DMS53 (cell line): ENCODE data around the gene COL5A1.

ENCODE experiments used
- DNase-seq: peaks from one replicate; lab custom pipeline; 2025; lab: John Stamatoyannopoulos, UW

Gene COL5A1

GRCh38 chr9:134818591-134818990 lies 177.0 kb downstream of the COL5A1 start:
- no peak for DNase-seq

GRCh38 chr9:134820901-134821300 lies 179.3 kb downstream of the COL5A1 start:
- no peak for DNase-seq

GRCh38 chr9:134822541-134822940 lies 180.9 kb downstream of the COL5A1 start:
- no peak for DNase-seq

- DNase-seq = no peak
Measured at GRCh38 chr9:134823623-134824022, 182.0 kb downstream of the COL5A1 start.

- no peak for DNase-seq
Measured at GRCh38 chr9:134824583-134824982, 183.0 kb downstream of the COL5A1 start.

GRCh38 chr9:134825025-134825424 lies 183.4 kb downstream of the COL5A1 start:
- DNase-seq = no peak

- DNase-seq = no peak
Measured at GRCh38 chr9:134826336-134827285, 185.0 kb downstream of the COL5A1 start.

- DNase-seq = no peak
Measured at GRCh38 chr9:134827559-134827958, 186.0 kb downstream of the COL5A1 start.

- no peak for DNase-seq
Measured at GRCh38 chr9:134827993-134828392, 186.4 kb downstream of the COL5A1 start.

- DNase-seq = no peak
Measured at GRCh38 chr9:134828892-134829291, 187.3 kb downstream of the COL5A1 start.

- DNase-seq = no peak
Measured at GRCh38 chr9:134829356-134829937, 187.8 kb downstream of the COL5A1 start.

GRCh38 chr9:134830126-134830525 lies 188.5 kb downstream of the COL5A1 start:
- DNase-seq = no peak

- no peak for DNase-seq
Measured at GRCh38 chr9:134830926-134831720, 189.5 kb downstream of the COL5A1 start.

- DNase-seq = no peak
Measured at GRCh38 chr9:134832471-134832870, 190.9 kb downstream of the COL5A1 start.

GRCh38 chr9:134833294-134833880 lies 191.8 kb downstream of the COL5A1 start:
- no peak for DNase-seq

GRCh38 chr9:134834217-134834956 lies 192.8 kb downstream of the COL5A1 start:
- DNase-seq = no peak

- no peak for DNase-seq
Measured at GRCh38 chr9:134834957-134835419, 193.4 kb downstream of the COL5A1 start.

- no peak for DNase-seq
Measured at GRCh38 chr9:134835448-134835847, 193.8 kb downstream of the COL5A1 start.

GRCh38 chr9:134835987-134836386 lies 194.4 kb downstream of the COL5A1 start:
- DNase-seq = no peak

GRCh38 chr9:134836406-134836970 lies 194.9 kb downstream of the COL5A1 start:
- DNase-seq = no peak

GRCh38 chr9:134837529-134837928 lies 195.9 kb downstream of the COL5A1 start:
- DNase-seq = no peak
